Activated T-cell treated with anti-CD3 and anti-CD28 coated beads for 48 hours (primary cell): Measurements from ENCODE around the gene KCNE3.

ENCODE experiments used
- DNase-seq: peaks from one replicate; pipeline ENCODE4 v3.0.0-alpha.2; 2020; ENCODE audit warnings: low read depth

Gene KCNE3, protein sequence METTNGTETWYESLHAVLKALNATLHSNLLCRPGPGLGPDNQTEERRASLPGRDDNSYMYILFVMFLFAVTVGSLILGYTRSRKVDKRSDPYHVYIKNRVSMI

DNA sequence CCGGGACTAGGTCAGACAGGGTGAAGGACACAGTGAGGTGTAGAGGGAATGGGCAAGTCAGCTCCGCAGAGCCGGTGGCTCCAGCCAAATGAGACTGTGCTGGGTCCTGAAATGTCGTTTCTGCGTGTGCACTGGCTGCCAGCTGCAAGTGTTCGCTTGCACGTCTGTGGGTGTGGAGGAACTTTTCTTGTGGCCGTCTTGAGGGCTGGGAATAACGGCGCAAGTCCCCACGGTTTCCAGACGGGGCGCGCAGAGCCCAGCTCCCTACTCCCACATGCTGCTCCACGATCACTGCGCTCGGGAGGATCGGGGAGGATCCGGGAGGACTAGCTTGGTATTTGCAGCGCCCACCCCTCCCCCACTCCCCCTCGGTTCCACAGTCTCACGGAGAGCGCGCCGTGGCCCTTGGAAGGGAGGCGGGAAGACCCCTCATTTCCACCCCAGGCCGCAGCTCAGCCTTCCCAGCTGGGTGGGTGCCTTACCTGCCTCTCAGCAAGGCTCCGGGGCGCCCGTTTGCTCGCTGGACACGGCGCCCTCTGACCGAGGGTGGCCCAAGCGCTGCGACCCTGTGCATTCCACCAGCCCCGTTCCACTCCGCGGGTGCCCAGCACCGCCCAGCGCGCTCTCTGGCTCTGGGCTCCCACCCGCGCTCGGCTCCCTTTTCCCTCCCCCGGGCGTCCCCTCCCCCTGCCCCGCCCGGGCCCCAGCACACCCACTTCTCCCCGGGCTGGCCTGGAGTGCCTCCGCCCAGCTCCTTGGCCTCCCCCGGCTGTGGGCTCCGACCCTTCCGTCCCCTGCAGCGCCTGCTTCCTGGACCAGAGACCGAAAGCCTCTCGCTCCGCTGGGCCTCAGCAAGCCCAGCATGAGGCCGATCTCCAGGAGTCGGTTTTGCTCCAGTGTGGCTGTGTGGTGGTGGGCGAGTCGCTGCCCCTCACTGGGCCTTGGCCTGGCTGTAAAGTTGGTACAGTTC is at the start of gene KCNE3:
KCNE3 (minus strand) TSS at position 634 of the 970 bp plus-strand sequence. CDS start 9,986 bp downstream, outside the sequence.
- no peak for DNase-seq

DNA sequence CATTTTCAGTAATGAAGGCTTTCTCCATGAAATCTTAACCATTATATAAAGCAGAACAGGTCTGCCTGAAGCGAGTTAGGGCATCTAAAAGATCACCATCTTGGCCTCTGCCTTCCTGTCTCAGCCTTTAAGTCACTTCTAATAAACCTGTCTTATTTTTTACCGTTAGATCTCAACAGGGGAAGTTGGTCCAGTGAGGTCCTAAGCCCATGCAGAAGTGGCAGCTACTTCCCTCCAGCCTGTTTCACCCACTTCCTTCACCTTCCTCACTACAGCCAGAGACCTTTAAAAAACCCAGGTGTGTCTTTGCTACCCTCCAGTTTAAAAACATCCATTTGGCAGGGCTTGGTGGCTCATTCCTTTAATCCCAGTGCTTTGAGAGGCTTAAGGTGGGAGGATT is 40.2 kb upstream of the KCNE3 start:
- no peak for DNase-seq

DNA sequence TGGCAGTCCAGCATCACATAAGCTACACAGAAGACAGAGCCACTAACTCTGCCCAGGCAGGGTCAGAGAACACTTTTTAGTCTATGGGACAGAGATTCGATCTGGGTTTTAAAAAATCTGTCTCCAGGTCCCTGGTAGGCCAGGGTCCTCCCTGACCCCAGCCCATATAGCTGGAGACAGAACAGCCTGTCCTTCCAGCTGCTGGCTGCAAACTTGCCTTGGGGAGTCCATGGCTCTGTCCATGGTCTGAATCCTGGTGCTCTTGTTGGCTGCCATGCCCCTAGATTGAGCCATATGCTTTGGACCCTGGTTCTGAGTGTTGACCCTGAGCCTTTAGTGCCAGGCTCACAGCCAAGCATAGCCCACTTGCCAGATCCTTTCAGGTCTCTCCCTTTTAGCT is 39.5 kb upstream of the KCNE3 start:
- no peak for DNase-seq

DNA sequence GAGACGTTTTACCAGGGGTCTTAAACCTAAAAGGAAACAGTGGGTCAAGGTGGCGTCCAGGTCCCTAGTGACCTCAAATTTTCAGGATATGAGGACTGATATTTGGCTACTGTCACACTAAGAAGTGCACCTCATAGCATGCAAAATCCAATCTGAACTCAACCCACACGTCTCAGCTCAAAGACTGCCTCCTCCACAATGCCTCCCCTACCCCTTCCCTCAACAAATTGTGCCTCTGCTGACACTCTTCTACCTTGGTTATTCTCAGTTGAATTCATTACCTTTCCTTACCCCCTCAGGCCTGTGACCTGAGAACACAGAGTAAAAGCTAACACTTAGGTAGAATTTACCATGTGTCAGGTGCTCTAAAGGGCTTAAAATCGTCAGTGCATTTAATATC is 38.6 kb upstream of the KCNE3 start:
- no peak for DNase-seq

DNA sequence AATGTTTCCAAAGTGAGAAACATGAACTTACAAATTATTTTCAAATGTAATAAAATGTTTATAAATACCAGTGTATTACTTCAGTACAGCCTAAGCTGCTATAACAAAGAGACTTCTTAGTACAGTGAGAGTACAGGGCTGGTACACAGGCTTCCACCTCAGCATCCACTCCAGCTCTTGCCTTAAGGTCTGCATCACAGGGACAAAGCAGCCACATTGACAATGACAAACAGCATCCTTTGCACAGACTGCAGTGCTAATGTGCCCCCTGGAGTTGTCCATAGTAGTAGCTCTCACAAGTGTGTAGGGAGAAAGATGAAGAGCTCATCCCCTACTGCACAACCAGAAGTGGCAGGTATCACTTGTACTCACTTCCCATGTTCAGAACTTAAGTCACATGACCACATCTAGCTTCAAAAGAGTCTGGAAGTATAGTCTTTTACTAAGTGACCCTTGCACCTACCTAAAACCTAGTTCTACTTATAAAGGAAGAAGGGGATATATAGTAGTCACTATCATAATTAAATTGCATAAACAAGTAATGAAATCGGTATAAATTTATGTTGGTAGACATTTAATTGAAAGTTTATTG is 36.8 kb upstream of the KCNE3 start:
- no peak for DNase-seq

DNA sequence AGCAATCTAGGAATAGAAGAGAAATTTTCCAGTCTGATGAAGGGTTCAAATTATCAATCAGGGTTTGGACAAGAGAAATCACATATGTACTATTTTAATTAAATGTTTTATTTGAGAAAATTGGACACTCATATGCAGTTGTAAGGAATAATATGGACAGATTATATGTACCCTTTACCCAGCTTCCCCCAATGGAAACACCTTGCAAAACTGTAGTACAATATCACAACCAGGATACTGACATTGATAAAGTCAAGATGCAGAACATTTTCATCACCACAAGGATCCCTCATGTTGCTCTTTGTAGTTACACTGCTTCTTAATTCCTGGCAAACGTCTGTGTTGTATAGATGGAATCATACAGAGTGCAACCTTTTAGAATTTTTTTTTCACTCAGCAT is 27.6 kb upstream of the KCNE3 start:
- no peak for DNase-seq

DNA sequence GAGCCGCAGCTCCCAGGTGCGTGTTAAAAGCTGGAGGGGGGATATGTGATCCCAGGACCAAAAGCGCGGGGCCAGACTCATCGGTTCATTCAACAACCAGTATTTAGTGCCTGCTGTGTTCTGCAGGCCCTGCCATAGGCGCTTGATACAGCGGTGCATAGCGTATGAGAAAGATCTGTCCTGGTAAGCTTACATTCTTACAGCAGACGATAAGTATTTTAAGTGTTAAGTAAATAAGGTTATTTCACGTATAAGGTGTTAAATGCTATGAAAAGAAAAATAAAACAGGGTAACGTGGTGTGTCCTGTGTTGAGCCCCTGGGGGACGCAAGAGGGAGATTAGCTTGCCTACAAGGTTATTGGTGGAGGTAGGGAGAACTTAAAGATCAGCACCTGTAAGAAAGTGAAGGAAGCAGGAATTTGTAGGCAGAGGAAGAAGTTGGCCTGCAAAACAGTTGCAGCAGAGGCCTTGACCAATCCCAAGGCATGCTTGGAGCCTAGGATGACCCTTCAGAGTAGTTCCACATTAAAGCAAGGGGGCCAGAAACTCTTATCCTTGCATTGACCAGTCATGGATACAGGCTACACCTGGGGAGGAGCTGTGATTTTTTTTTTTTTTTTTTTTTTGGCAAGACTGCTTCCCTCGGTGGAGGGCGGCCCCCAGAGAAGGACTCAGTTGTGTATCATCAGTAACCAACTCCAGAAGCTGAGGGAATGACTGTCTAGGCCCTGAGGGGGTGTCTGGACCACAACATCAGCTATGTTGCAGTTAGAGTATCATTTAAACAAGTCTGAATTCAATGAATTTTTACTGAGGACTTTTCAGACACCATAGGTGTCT is 26.7 kb upstream of the KCNE3 start:
- DNase-seq: no peak

DNA sequence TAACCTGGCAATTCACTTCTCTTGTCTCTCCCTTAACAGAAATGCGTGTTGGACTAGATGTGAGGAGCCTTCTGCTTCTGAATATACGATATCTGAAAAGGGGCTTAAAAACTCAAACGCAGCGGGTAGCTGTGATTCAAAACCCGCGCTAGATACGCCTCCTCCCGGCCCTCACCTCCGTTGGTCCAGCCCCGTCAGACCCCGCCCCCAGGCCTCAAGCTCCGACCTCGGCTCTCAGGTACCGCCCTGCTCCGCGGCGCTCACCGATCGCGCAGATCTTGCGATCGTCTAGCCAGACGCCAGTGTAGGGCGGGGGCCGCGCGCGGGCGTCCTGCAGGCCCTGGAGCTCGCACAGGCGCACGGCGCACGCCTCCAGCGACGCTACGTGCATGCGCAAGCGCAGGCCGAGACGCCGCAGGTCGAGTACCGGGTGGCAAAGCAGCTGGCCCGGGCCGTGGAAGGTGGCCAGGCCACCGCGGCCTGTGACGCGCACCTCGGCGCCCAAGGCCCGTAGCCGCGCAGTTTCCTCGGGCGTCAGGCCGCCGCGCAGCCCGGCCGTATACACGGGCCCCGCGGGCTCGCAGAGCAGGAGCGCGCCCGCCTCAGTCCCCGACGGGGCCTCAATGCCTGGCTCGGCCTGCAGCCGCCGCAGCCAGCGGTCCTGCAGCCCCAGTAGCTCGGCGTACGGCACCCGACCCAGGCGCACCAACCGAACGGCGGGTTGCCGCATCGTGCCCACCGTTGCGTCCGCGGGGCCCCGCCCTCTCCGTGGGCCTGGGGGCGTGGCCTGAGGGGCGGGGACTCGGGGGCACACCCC is 25.8 kb upstream of the KCNE3 start, which contains the start of gene LIPT2:
LIPT2 (minus strand) TSS at position 751 of the 817 bp plus-strand sequence; CDS start at position 730, 21 bp downstream.
- DNase-seq: peak; percentile 98

DNA sequence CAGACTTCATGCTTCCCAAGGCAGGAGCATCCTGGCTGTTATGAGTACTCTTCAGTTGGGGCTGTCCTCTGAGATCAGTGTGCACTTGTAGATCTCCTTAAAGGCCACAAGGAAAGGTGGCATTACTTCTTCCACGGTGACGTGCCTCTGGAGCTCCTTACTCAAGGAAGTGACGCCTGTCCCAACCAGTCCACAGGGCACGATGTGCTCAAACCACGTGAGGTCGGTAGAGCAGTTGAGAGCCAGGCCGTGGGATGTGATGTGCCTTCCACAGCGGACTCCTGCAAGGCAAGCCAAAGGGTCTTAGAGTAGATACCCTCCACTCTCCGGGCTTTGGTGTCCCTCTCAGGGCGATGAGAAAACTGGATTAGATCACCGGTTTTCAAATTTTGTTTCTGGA is 24.7 kb upstream of the KCNE3 start:
- no peak for DNase-seq

DNA sequence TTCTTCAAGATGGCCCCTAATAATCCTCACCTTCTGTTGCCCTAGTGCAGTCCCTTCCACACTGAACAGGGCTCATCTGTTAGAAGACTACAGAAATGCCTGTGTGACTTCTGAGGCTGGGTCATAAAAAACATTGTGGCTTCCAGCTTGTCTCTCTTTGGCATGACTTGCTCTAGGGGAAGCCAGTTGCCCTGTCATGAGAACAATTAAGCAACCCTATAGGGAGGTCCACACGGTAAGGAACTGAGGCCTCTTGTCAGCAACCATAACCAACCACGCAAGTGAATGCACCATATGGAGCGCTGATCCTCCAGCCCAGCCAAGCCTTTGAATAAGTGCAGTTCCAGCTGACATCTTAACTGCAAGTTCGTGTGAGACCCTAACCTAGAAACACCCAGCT is 23.6 kb upstream of the KCNE3 start:
- no peak for DNase-seq

DNA sequence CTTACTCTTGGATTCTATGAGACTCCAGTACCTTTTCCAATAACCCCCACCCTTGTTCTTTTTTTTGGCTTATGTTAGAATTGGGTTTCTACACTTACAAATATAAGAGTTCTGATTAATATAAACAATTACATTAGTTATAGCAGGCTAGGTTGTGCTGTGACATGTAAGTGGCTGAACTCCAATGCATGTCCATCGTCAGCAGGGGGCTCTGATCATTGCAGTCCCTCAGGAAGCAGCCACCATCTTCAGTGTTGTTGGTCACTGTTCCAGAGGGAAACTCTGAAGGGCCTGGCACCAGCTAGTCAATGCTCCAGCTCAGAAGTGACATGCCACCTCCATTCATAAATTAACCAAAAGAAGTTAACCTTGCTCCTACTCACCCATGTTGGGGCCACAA is 20.5 kb upstream of the KCNE3 start:
- DNase-seq: no peak

DNA sequence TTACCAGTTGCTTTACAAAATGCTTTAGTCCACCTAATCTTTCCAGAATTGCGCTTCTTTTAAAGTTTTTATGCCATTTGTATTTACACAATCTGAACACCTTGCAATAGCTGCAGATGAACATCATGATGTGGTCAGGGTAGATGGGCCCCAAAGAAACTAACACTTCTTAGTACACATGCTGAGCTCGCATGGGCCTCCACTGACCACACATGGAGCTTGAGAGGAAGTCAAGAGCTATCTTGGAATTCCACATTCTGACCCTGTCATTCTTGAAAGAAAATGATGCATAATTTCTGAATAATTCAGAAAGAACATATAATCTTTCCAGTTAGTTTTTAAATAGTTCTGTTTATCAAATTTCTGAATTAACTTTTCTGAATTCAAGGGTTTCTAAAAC is 18.5 kb upstream of the KCNE3 start:
- DNase-seq: no peak

DNA sequence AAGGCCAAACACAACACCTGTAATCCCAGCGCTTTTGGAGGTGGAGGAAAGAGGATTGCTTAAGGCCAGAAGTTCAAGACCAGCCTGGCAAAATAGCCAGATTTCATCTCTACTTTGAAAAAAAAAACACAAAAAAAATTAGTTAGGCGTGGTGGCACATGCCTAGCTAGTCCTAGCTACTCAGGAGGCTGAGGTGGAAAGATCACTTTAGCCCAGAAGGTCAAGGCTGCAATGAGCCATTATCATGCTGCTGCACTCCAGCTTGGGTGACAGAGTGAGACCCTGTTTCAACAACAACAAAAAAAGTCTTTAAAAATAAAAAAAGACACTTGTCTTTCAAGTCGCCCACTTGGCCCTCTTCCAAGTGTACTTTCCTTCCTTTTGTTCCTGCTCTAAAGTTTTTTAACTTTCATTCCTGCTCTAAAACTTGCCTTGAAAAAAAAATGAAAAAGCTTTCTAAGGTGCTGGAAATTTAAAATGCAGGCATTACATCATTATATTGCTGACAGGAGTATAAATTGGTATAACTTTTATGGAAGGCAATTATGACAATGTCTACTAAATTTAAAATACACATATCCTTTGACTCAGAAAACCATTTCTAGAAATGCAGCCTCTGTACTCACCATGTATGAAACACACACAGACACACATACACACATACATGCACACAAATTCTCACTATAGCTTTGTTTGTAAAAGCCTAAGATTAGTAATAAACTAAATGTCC is 13.5 kb upstream of the KCNE3 start:
- no peak for DNase-seq

DNA sequence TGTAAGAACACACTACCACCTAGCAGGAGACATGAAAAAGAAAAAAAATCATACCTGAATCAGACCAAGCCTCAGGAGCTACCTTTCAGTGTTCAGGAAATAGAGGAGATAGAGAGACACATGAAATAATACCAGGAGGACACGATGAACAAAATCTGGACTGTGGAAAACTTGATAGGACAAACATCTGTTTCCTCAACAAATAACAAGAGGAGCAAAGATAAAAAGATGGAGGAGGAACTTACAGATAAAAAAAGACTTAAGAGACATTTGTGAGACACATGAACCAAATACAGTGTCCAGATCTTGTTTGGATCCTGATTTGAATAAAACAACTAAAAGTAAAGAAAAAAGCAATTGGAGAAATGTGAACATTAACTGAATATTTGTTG is 12.4 kb upstream of the KCNE3 start:
- DNase-seq: no peak

DNA sequence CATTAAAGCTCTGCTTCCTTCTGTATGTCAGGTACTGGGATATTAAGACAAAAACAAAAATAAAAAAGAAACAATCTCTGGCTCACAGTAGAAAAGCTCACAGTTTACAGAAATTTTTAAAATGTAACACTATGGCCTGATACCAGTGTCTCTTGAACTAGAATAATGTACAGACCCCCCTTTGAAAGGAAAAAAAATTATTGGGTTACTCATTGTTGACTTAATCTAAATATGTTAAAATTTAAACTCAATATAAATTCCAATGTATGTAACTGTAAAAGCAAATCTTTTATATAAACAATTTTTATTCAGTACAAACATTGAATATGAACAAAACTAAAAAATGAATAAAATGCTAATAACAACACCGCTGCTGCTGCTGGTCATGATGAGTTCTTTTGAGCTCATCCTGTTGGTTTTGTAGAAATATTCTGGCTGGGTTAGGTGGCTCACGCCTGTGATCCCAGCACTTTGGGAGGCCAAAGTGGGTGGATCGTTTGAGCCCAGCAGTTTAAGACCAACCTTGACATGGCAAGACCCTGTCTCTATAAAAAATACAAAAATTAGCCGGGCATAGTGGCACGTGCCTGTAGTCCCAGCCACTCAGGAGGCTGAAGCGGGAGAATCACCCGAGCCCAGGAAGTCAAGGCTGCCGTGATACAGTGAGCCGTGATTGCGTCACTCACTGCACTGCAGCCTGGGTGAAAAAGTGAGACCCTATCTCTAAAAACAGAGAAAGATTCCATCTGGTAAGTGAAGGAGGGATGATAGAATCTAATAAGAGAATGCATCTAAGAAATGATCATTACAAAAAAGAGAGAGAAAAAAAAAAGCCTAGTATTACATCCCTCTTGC is 11.8 kb upstream of the KCNE3 start:
- DNase-seq: no peak

DNA sequence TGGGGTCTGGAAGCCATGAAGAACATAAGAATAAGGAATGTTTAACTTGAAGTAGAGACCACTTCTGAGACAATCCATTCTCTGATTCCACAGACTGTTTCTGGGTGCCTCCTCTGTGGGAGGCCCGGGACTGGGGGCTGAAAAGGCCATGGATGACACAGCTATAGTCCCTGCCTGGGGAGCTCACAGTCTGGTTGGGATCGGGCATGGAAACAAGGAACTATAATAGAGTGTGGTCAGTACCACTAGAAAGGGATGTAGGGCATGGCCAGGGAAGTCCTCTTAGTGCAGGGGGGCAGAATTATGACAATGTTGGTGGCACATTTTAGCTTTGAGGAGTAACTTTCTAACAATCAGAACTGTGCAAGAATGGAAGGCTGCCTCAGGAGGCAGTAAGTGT is 9.2 kb upstream of the KCNE3 start:
- DNase-seq: no peak

DNA sequence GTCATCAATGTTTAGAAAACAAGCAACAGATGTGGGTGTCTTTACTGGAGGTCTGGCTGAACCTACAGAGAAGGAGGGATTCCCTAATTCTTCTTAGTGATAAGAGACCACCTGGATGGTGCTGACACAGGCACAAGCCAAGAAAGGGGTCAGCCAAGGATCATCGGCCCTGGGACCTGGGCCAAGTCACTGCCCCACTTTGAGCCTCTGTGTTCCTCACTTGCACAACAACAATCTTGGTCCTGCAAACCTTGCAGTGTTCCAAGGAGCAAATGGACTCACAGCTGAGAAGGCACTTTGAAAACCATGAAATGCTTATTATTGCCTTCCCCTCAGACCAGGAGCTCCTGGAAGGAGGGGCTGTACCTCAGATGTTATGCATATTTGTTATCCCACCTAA is 7.0 kb upstream of the KCNE3 start:
- DNase-seq: no peak

DNA sequence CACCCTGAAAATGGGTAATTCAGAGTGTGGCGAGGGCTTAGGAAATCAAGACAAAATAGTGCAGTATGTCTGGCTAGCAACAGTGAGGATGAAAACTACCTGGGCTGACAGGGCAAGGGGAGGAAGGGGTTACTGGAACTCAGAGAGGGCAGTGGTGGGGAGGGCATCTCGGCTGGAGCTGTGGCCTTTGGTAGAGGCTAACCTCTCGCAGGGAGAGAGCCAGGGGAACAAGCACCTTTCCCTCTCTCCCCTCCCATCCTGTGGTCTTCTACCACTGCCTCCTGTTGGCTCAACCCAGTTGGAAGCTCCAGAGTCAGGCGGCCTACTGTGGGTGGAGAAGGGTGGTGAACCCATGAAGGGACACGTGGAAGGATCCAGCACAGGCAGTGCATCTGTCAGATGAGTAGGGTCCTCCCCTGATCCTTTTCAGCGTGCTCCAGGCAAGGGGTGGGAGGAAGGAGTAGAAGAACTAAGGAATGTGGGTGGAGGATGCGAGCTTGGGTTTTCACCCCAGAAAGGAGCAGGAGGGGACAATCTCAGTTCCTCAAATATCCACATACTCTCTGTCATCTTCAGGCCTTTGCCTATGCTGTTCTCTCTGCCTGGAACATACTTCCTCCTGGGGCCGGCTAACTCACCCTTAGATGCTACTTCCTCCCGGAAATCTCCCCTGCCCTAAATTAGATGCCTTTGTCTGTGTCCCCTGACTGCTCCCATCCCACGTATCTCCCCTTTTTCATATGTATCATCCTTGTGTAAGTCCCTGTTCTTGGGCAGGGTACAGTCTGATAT is 6.2 kb upstream of the KCNE3 start:
- no peak for DNase-seq
